ENCODE measurements around the gene RETREG1. TPM values are rescaled to one million over a fixed set of nuclear protein-coding genes. Genes with fewer than 3 reads are reported as not detected.

Gene RETREG1
- total RNA-seq, 6 donors from 2014 or later = 17.6 to 50.2 (median 28.3) TPM

Small RNAs within 50 kb of the gene (small RNA-seq; reads per million reads assigned to genes)
- gene RF00019 = 0 reads per million in 4 donors

Other genes with a start within 250 kb of the RETREG1 start
- 10 to 100 TPM; 15.3 to 45.0 (median 31.5) TPM for gene ZNF622, start 151.2 kb downstream of the RETREG1 start, total RNA-seq